HL-60 (cell line): ENCODE data around the gene ERICH6.

Experiments
- DNase-seq, 2 experiments: peaks; one replicate each; pipeline ENCODE4 v3.0.0-alpha.2; 2010 to 2020; ENCODE audit warnings: low read depth in 1 of 2, low spot score in 1 of 2
- H3K27ac ChIP-seq: fragments of 250-450 bp; sonication (Bioruptor Pico); replicated peaks from 2 replicates; pipeline ENCODE4 v1.5.1; 2020; ENCODE audit warnings: mild to moderate bottlenecking, moderate library complexity
- H3K27me3 ChIP-seq: fragments of 250-450 bp; sonication (Bioruptor Pico); 2 replicates; pipeline ENCODE4 v1.5.1; 2021; ENCODE audit warnings: mild to moderate bottlenecking, moderate library complexity; ENCODE audit not compliant: insufficient read depth, poor library complexity, severe bottlenecking
- H3K4me3 ChIP-seq: replicated peaks from 2 replicates; pipeline ENCODE4 v1.5.1; 2011; ENCODE audit warnings: mild to moderate bottlenecking, control low read depth, low read length; ENCODE audit not compliant: insufficient read depth
- CTCF ChIP-seq: IDR thresholded peaks from one replicate; pipeline ENCODE4 v1.5.1; 2011; ENCODE audit warnings: low read length, control low read depth, inconsistent platforms; ENCODE audit not compliant: insufficient read depth
- GABPA ChIP-seq: IDR thresholded peaks from 2 replicates; pipeline ENCODE4 v1.6.1; 2012; ENCODE audit warnings: low read depth
- POLR2AphosphoS5 ChIP-seq: IDR thresholded peaks from 2 replicates; pipeline ENCODE4 v1.6.1; 2012; ENCODE audit warnings: low read depth
- SPI1 ChIP-seq: IDR thresholded peaks from 2 replicates; pipeline ENCODE4 v1.6.1; 2012; ENCODE audit warnings: low read depth, mild to moderate bottlenecking, borderline replicate concordance
- TF ChIP-seq, protein P1 (sequence below): IDR thresholded peaks from 2 replicates; pipeline ENCODE4 v1.6.1; 2012; ENCODE audit warnings: low read depth; ENCODE audit not compliant: insufficient replicate concordance

The ERICH6 gene

DNA sequence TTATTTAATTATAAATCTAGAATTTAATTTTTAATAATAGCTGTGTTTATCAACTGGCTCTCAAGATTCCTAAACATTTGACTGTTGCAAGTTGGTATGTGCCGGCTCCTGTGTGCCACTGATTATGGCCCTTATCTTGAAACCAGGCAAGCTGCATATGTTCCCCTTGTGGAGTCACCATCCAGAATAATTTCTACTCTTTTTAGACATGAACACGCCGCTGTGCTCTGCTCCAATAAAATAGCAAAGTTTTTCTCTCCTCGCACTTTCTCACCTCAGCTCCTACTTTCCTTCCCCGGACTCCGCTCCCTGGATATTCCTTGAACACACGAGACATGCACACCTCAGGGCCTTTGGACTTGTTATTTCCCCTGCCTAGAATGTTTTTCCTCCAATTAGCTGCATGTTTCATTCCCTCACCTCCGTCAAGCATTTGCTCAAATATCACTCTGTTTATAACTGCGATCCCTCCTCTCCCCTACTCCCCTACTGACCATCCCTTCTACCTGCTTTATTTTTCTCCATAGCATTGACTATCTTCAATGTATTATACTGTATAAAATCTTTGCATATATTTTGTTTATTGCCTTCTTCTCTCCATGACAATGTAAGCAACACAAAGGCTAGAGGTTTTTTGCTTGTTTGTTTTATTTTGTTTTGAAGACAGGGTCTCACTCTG is 26.1 kb upstream of the ERICH6 start:
- no peak overlapping the region for H3K27ac ChIP-seq
- H3K4me3 ChIP-seq = no peak overlapping the region
- no peak for DNase-seq
- no peaks in the 10 kb centered on the region for H3K27me3 ChIP-seq
- TF ChIP-seq GABPA (no peak), CTCF (no peak), POLR2AphosphoS5 (no peak), SPI1 (no peak)
- TF ChIP-seq, protein P1, sequence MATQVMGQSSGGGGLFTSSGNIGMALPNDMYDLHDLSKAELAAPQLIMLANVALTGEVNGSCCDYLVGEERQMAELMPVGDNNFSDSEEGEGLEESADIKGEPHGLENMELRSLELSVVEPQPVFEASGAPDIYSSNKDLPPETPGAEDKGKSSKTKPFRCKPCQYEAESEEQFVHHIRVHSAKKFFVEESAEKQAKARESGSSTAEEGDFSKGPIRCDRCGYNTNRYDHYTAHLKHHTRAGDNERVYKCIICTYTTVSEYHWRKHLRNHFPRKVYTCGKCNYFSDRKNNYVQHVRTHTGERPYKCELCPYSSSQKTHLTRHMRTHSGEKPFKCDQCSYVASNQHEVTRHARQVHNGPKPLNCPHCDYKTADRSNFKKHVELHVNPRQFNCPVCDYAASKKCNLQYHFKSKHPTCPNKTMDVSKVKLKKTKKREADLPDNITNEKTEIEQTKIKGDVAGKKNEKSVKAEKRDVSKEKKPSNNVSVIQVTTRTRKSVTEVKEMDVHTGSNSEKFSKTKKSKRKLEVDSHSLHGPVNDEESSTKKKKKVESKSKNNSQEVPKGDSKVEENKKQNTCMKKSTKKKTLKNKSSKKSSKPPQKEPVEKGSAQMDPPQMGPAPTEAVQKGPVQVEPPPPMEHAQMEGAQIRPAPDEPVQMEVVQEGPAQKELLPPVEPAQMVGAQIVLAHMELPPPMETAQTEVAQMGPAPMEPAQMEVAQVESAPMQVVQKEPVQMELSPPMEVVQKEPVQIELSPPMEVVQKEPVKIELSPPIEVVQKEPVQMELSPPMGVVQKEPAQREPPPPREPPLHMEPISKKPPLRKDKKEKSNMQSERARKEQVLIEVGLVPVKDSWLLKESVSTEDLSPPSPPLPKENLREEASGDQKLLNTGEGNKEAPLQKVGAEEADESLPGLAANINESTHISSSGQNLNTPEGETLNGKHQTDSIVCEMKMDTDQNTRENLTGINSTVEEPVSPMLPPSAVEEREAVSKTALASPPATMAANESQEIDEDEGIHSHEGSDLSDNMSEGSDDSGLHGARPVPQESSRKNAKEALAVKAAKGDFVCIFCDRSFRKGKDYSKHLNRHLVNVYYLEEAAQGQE = no peak

GRCh38 chr3:150727653-150728502 is 24.2 kb upstream of the ERICH6 start:
- no peak for TF ChIP-seq CTCF
- TF ChIP-seq POLR2AphosphoS5 = no peak
- TF ChIP-seq, protein P1 = no peak
- no peak for TF ChIP-seq GABPA
- no peak for TF ChIP-seq SPI1
- Histone ChIP-seq H3K27ac (no peak overlapping the region), H3K4me3 (no peak overlapping the region), H3K27me3 (no peaks in the 10 kb centered on the region)
- no peak for DNase-seq

DNA sequence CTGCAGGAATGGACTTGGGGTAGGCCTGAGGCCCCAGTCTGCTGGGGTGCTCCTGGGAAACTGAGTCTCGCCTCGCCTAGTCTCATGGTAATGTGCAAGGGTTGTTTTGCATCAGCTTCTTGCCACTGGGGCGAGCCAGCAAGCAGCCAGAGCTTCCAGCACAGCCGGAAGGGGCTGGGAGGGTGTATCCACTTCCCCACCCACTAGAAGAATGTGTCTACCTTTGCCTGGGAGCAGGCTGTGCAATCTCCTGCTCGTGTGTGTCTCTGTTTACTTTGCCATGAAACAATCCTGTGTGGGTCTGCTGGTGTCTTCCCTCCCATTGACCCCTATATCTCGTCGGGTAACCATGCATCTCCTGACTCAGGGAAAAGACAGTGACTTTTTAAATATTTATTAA is 21.8 kb upstream of the ERICH6 start:
- DNase-seq = no peak
- Histone ChIP-seq H3K27ac (no peak overlapping the region), H3K27me3 (no peaks in the 10 kb centered on the region), H3K4me3 (no peak overlapping the region)
- TF ChIP-seq GABPA = no peak
- no peak for TF ChIP-seq CTCF
- no peak for TF ChIP-seq POLR2AphosphoS5
- TF ChIP-seq, protein P1 = no peak
- TF ChIP-seq SPI1 = no peak
